Endothelial cell of umbilical vein (primary cell): ENCODE measurements around the gene PDE4C. TPM values are rescaled to one million over a fixed set of nuclear protein-coding genes. Genes with fewer than 3 reads are reported as not detected.

Source experiments
- BruUV-seq: library from RNA; stranded (reverse); fragments of 400-500 nt; replicated peaks from 2 replicates; lab custom pipeline; 2021; lab: Mats Ljungman, UMichigan
- CTCF ChIA-PET: fragments of 300-600, 350-600 bp; sonication (Branson Sonifier 250); formaldehyde crosslinking; loops from one replicate; lab custom pipeline; 2021; ENCODE audit warnings: antibody characterized with exemption, inconsistent platforms; lab: Charles Lee
- POLR2A ChIA-PET: fragments of 300-600, 350-600 bp; sonication (Branson Sonifier 250); formaldehyde crosslinking; loops from one replicate; lab custom pipeline; 2021; ENCODE audit warnings: antibody characterized with exemption, inconsistent platforms; lab: Charles Lee
- DNase-seq: peaks from one replicate; pipeline ENCODE4 v3.0.0-alpha.2; 2011; ENCODE audit warnings: low read depth, low spot score
- FAIRE-seq: peaks from 2 replicates; lab custom pipeline; 2011; peaks lifted over from hg19 to GRCh38; lab: Jason Lieb, UNC
- H2AFZ ChIP-seq: 2 replicates; pipeline ENCODE4 v1.6.0; 2012; ENCODE audit warnings: low read depth, low read length, control low read depth, inconsistent platforms
- H3K27ac ChIP-seq: 2 replicates; pipeline ENCODE4 v1.5.1; 2011; ENCODE audit warnings: low read depth, mild to moderate bottlenecking, control low read depth, low read length, moderate library complexity; ENCODE audit not compliant: insufficient read depth
- H3K27me3 ChIP-seq, 2 experiments: 2 replicates each; pipeline versions ENCODE4 v1.6.0 to v1.6.1; 2011; ENCODE audit warnings: low read length in 2 of 2, mixed read lengths in 1 of 2; ENCODE audit not compliant: control insufficient read depth in 2 of 2, insufficient read depth in 2 of 2
- H3K36me3 ChIP-seq, 2 experiments: 2 replicates in 1 of 2; 3 replicates in 1 of 2; pipeline ENCODE4 v1.5.1; 2011; ENCODE audit warnings: low read length in 2 of 2, mild to moderate bottlenecking in 1 of 2, moderate library complexity in 1 of 2; ENCODE audit not compliant: control insufficient read depth in 2 of 2, insufficient read depth in 2 of 2; ENCODE audit errors: extremely low read depth in 1 of 2
- H3K4me1 ChIP-seq: 3 replicates; pipeline ENCODE4 v1.5.1; 2011; ENCODE audit warnings: mild to moderate bottlenecking, low read length; ENCODE audit not compliant: control insufficient read depth, insufficient read depth; ENCODE audit errors: extremely low read depth
- H3K4me2 ChIP-seq: 2 replicates; pipeline ENCODE4 v1.6.1; 2011; ENCODE audit warnings: low read length, control low read depth, mixed read lengths; ENCODE audit not compliant: insufficient read depth
- H3K4me3 ChIP-seq, 3 experiments: fragments of 200-600 bp in 1 of 3; sonication (generic), shearing (Covaris generic) in 1 of 3; replicated peaks in 1 of 3; 2 replicates each; pipeline ENCODE4 v1.5.1; 2011 to 2016; ENCODE audit warnings: control low read depth in 3 of 3, low read length in 3 of 3, mild to moderate bottlenecking in 2 of 3, inconsistent platforms in 1 of 3, low read depth in 1 of 3, moderate library complexity in 1 of 3; ENCODE audit not compliant: insufficient read depth in 1 of 3
- H3K79me2 ChIP-seq: 2 replicates; pipeline ENCODE4 v1.6.0; 2012; ENCODE audit warnings: low read length, inconsistent platforms; ENCODE audit not compliant: control insufficient read depth, insufficient read depth
- H3K9ac ChIP-seq: replicated peaks from 2 replicates; pipeline ENCODE3; 2011; ENCODE audit warnings: low read length, control low read depth; ENCODE audit not compliant: insufficient read depth; ENCODE audit errors: extremely low read depth
- H3K9me1 ChIP-seq: replicated peaks from 3 replicates; pipeline ENCODE4 v1.6.0; 2011; ENCODE audit warnings: mild to moderate bottlenecking, low read length; ENCODE audit not compliant: control insufficient read depth, insufficient read depth; ENCODE audit errors: extremely low read depth
- H3K9me3 ChIP-seq: replicated peaks from 2 replicates; pipeline ENCODE4 v1.5.1; 2012; ENCODE audit warnings: low read length, inconsistent platforms; ENCODE audit not compliant: control insufficient read depth, insufficient read depth
- H4K20me1 ChIP-seq: replicated peaks from 2 replicates; pipeline ENCODE3; 2011; ENCODE audit warnings: mild to moderate bottlenecking, low read length; ENCODE audit not compliant: control insufficient read depth, insufficient read depth; ENCODE audit errors: extremely low read depth
- EZH2 ChIP-seq: IDR thresholded peaks from 2 replicates; pipeline ENCODE4 v1.6.1; 2012; ENCODE audit warnings: borderline replicate concordance, low read depth, mild to moderate bottlenecking, moderate library complexity, low read length, inconsistent platforms; ENCODE audit not compliant: severe bottlenecking
- FOS ChIP-seq: IDR thresholded peaks from 2 replicates; pipeline ENCODE4 v1.6.1; 2011; ENCODE audit warnings: mild to moderate bottlenecking, low read length, moderate library complexity, borderline replicate concordance; ENCODE audit not compliant: insufficient read depth
- GATA2 ChIP-seq: IDR thresholded peaks from 2 replicates; pipeline ENCODE4 v1.7.0; 2011; ENCODE audit warnings: low read depth, mild to moderate bottlenecking, moderate library complexity, mixed read lengths, low read length; ENCODE audit not compliant: insufficient read length, insufficient read depth
- JUN ChIP-seq: IDR thresholded peaks from 2 replicates; pipeline ENCODE4 v1.6.1; 2011; ENCODE audit warnings: borderline replicate concordance, low read depth; ENCODE audit not compliant: insufficient read length, insufficient read depth
- MAX ChIP-seq: IDR thresholded peaks from 2 replicates; pipeline ENCODE4 v1.6.1; 2011; ENCODE audit not compliant: insufficient read depth, insufficient read length
- MYC ChIP-seq: IDR thresholded peaks from one replicate; pipeline ENCODE4 v1.6.1; 2011; ENCODE audit warnings: mild to moderate bottlenecking, low read depth, low read length
- POLR2A ChIP-seq: IDR thresholded peaks from 2 replicates; pipeline ENCODE4 v1.6.1; 2012; ENCODE audit warnings: low read depth, mild to moderate bottlenecking, control low read depth, low read length
- POLR2AphosphoS5 ChIP-seq: IDR thresholded peaks from 2 replicates; pipeline ENCODE4 v1.6.1; 2012; ENCODE audit warnings: low read depth, mild to moderate bottlenecking, control low read depth, low read length, moderate library complexity; ENCODE audit not compliant: insufficient read depth
- dilution Hi-C: fragments of 300-500 bp; cut with MboI; formaldehyde crosslinking; loops from one replicate; pipeline ENCODE4 v1.15.0; 2019; ENCODE audit warnings: low sequenced_read_pairs; ENCODE audit not compliant: extremely low pct_ligation_motif_present
- intact Hi-C: fragments of 100-400 bp; cut with micrococcal nuclease; formaldehyde crosslinking; loops from one replicate; pipeline ENCODE4 v1.10.0; 2022
- polyA plus RNA-seq, 4 experiments: library from polyadenylated mRNA; depleted of rRNA in 3 of 4; stranded (reverse) in 3 of 4; unstranded in 1 of 4; fragments of >200 nt; gene quantifications; 2 replicates each; pipeline versions ENCODE4 v1.2.1 to v1.2.3, GENCODE V29; 2011 to 2012; ENCODE audit warnings: missing spikeins in 1 of 4
- total RNA-seq: library from RNA; stranded (reverse); gene quantifications from 2 replicates; pipeline ENCODE4 v1.2.3, GENCODE V29; 2021
- TF ChIP-seq, protein P1 (sequence below), 2 donors: IDR thresholded peaks; 1 replicate in 1 of 2; 2 replicates in 1 of 2; pipeline ENCODE4 v1.5.1; 2011; ENCODE audit warnings: low read length in 2 of 2, mild to moderate bottlenecking in 2 of 2, moderate library complexity in 2 of 2, control low read depth in 1 of 2, inconsistent platforms in 1 of 2, low read depth in 1 of 2; ENCODE audit not compliant: insufficient read depth in 1 of 2; ENCODE audit errors: extremely low read depth in 1 of 2

Gene PDE4C
- total and polyA plus RNA-seq, 2 donors (not counting 3 experiments of a cell fraction or from before 2014, with no cell fraction given), result 0.29 to 0.97 TPM

GRCh38 chr19:18220632-18221275 lies 5.5 kb downstream of the PDE4C start:
- dilution Hi-C loops (no loop called here), intact Hi-C loops (no loop called here)
- Histone ChIP-seq H3K4me1 (peaks cover 6% of the 10 kb centered on the region), H3K36me3 (no peaks in the 10 kb centered on the region), H3K79me2 (no peaks in the 10 kb centered on the region), H3K4me2 (no peak overlapping the region), H3K9me3 (no peaks in the 10 kb centered on the region), H3K27ac (no peak overlapping the region), H2AFZ (no peak overlapping the region), H3K4me3 (no peak overlapping the region), H3K9me1 (no peaks in the 10 kb centered on the region), H4K20me1 (no peaks in the 10 kb centered on the region), H3K27me3 (peaks cover 4 to 5% of the 10 kb centered on the region in 2 experiments), H3K9ac (no peak overlapping the region)
- no TSS peak for BruUV-seq
- CTCF ChIA-PET, result interaction anchor here (1.2 to 3.9 kb wide), 5 partner anchors 13 to 108 kb away, joined by 3 to 18 read pairs (median 4); no protein-coding TSS in a partner anchor
- DNase-seq (no peak), FAIRE-seq (no peak)
- POLR2A ChIA-PET, result no interaction called here
- no peak for TF ChIP-seq FOS
- no peak for TF ChIP-seq GATA2
- TF ChIP-seq JUN, result no peak
- TF ChIP-seq MYC, result no peak
- TF ChIP-seq MAX, result no peak
- TF ChIP-seq POLR2AphosphoS5, result no peak
- no peak for TF ChIP-seq EZH2
- TF ChIP-seq POLR2A, result no peak
- TF ChIP-seq, protein P1, sequence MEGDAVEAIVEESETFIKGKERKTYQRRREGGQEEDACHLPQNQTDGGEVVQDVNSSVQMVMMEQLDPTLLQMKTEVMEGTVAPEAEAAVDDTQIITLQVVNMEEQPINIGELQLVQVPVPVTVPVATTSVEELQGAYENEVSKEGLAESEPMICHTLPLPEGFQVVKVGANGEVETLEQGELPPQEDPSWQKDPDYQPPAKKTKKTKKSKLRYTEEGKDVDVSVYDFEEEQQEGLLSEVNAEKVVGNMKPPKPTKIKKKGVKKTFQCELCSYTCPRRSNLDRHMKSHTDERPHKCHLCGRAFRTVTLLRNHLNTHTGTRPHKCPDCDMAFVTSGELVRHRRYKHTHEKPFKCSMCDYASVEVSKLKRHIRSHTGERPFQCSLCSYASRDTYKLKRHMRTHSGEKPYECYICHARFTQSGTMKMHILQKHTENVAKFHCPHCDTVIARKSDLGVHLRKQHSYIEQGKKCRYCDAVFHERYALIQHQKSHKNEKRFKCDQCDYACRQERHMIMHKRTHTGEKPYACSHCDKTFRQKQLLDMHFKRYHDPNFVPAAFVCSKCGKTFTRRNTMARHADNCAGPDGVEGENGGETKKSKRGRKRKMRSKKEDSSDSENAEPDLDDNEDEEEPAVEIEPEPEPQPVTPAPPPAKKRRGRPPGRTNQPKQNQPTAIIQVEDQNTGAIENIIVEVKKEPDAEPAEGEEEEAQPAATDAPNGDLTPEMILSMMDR (IDR thresholded peaks at IDR 0.05; ENCODE audit: extremely low read depth in 1 of 2, insufficient read depth in 1 of 2, low read depth in 1 of 2, low read length in 2 of 2), result no peak
